GM19467 (cell line): ENCODE measurements around the gene MEGF10.
A peak's percentile ranks its signal among the peaks of the same experiment; 100 is the strongest.

Experiments used
- ATAC-seq: cut with Tn5 transposase; IDR thresholded peaks from one replicate; pipeline ENCODE4 v1.9.1; 2021; ENCODE audit warnings: mild to moderate bottlenecking, moderate library complexity; ENCODE audit not compliant: unreplicated experiment

The MEGF10 gene

GRCh38 chr5:127431977-127432585 lies 141.5 kb downstream of the MEGF10 start:
- ATAC-seq: no peak

GRCh38 chr5:127433526-127433925 lies 142.9 kb downstream of the MEGF10 start:
- ATAC-seq: no peak

GRCh38 chr5:127434588-127434987 lies 144.0 kb downstream of the MEGF10 start:
- no peak for ATAC-seq

GRCh38 chr5:127435821-127436220 lies 145.2 kb downstream of the MEGF10 start:
- no peak for ATAC-seq

GRCh38 chr5:127439644-127440043 lies 149.0 kb downstream of the MEGF10 start:
- no peak for ATAC-seq

GRCh38 chr5:127440831-127441230 lies 150.2 kb downstream of the MEGF10 start:
- no peak for ATAC-seq

GRCh38 chr5:127441799-127442484 lies 151.3 kb downstream of the MEGF10 start:
- ATAC-seq: no peak

- no peak for ATAC-seq
Observed at GRCh38 chr5:127444171-127444570, 153.6 kb downstream of the MEGF10 start.

GRCh38 chr5:127445328-127445727 lies 154.7 kb downstream of the MEGF10 start:
- no peak for ATAC-seq

- no peak for ATAC-seq
Observed at GRCh38 chr5:127446626-127447025, 156.0 kb downstream of the MEGF10 start.

- ATAC-seq: no peak
Observed at GRCh38 chr5:127447827-127448226, 157.2 kb downstream of the MEGF10 start.

- ATAC-seq: no peak
Observed at GRCh38 chr5:127450046-127450445, 159.4 kb downstream of the MEGF10 start.

GRCh38 chr5:127451096-127451495 lies 160.5 kb downstream of the MEGF10 start:
- ATAC-seq: no peak

- ATAC-seq: no peak
Observed at GRCh38 chr5:127452626-127453025, 162.0 kb downstream of the MEGF10 start.

- no peak for ATAC-seq
Observed at GRCh38 chr5:127471211-127471610, 180.6 kb downstream of the MEGF10 start.

GRCh38 chr5:127472700-127473099 lies 182.1 kb downstream of the MEGF10 start:
- no peak for ATAC-seq

- ATAC-seq: no peak
Observed at GRCh38 chr5:127486471-127486870, 195.9 kb downstream of the MEGF10 start.

GRCh38 chr5:127492854-127493738 lies 202.5 kb downstream of the MEGF10 start:
- peak; percentile 77 for ATAC-seq

GRCh38 chr5:127498548-127498947 lies 208.0 kb downstream of the MEGF10 start:
- no peak for ATAC-seq

GRCh38 chr5:127505905-127506304 lies 215.3 kb downstream of the MEGF10 start:
- no peak for ATAC-seq

- no peak for ATAC-seq
Observed at GRCh38 chr5:127506616-127507015, 216.0 kb downstream of the MEGF10 start.
